ENCODE measurements around the gene COL16A1.
"Not testable (repeated sequence)": the region's sequence is repeated elsewhere in the genome, so short reads cannot be mapped to it uniquely, and the experiment has no call there.

COL16A1 gene

GRCh38 chr1:31732751-31733289 is 29.0 kb upstream of the COL16A1 start:
- DNase-seq (ENCODE audit: low spot score) = no peak

DNA sequence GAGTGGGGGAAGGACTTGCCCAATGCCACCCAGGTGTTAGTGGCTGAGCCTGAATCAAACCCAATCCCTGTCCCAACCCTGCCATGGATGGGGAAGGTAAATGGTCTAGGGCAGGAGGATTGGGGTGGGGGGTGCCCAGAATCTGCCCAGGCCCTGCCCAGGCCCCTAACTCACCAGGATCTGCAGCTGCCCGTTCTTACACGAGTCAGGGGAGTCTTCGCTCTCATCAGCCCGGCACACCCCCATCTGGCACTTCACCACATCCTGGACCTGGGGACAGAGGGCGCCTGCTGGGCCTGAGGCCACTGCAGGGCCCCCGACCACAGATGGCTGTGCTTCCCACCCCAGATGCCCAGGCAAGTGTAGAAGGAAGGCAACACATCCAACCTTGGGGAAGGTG is 28.5 kb upstream of the COL16A1 start:
- DNase-seq (ENCODE audit: low spot score) = no peak

DNA sequence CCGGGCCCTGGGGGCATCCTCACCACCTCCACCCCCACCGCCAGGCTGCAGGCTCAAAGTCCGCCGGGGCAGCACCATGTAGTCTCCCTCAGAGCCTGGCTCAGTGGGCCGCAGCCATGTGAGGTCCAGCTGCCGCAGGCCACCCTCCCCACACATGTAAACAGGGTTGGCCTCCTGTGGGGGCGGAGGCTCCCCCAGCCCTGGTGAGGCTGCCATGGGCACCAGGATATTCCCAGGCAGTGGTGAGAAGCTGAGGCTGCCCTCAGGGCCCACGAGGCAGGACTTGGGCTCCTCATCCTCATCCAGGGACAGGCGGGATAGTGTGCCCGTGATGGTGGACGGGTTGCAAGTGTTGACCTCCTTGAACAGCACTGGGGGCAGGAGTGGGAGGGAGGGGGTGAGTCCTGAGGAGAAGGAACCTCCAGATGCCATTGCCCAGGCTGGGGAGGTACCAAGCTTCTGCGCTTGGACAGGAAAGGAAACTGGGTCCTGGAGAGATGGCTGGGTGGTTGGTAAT is 27.3 kb upstream of the COL16A1 start:
- no peak for DNase-seq (ENCODE audit: low spot score)

DNA sequence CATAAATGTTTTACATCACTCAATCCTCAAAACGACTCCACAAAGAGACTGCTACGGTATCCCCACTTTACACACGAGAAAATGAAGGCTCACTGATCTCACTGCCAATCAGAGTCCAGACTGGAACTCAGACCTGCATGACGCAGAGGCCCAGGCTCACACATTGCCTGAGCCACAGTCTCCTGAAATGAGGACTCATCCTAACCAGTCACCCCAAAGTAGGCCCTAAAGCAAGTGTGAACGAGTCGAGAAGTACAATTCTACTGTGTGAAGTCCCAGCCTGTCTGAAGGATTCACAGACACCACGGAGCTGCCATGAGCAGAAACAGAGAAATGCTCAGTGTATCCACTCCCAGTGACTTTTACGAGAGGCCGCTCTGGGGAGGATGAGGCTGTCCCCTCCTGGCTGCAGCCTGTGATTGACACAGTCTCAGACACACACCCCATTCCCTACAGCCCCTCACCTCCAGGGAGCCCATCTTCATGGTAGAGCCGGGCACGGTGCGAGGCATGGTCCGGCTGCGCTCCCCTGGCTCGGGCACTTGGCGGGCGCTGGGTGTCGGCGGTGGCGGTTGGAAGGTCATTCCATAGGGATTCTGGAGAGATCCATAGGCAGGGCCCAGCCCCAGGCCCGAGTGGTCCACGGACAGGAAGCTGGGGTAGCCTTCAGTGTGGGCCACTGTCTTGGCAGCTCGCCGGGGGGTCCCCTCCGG is 26.7 kb upstream of the COL16A1 start:
- DNase-seq (ENCODE audit: low spot score) = no peak

GRCh38 chr1:31727849-31728248 is 24.0 kb upstream of the COL16A1 start:
- DNase-seq (ENCODE audit: low spot score) = no peak

GRCh38 chr1:31727195-31727594 is 23.4 kb upstream of the COL16A1 start:
- DNase-seq (ENCODE audit: low spot score) = no peak

- DNase-seq (ENCODE audit: low spot score) = no peak
Measured at GRCh38 chr1:31726715-31727114, 22.9 kb upstream of the COL16A1 start.

DNA sequence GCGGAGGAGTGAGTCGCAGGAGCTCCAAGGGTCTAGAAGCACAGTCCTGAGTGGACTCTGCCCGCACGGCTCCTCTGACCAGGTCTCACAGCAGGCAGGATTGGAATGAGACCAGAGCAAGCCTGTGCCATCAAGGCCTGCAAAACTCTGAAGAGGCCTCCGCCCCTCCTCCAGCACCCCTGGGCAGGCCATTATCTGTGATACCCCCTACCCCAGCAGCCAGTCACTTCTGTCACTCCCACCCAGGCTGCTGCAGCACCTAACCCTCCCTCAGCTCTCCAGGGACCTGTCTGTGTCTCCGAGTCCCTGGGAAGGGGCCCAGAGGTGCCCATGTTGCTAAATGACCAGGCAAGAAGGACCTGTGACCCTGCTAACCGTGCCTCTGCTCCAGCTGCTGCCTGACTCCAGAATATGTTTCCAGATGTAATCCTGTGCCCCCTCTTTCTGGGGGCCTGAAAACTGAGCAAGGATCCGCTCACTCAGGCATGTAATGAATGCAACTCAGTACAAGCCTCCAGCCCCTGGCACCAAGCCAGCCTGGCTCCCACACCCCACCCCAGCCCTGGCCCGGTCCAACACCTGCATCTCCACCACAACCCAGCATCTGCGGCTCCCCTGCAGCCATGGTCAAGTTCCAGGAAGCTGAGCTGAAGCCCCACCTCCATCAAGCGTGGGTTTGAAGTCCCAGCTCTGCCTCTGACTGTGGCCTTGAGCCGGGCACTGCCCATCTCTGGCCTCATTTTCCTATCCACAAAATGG is 22.1 kb upstream of the COL16A1 start:
- DNase-seq (ENCODE audit: low spot score) = no peak

DNA sequence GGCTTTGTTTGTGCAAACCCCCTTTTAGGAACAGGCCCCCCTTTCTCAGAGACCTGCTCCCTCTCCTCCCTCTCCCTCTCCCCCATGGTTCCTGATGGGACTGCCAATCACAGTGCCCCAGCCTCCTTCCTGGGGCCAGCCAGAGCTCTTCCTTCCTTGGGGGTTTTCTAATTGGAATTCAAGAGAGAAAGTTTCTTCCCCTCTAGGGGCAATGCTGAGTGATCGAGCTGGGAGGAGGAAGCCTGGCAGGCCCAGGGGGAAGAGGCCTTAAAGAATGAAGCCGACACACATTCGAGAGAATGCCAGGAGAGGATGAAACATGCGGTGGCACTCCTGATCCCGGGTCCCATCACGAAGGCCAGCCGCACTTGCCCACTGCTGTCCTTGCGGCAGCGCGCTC is 21.3 kb upstream of the COL16A1 start:
- DNase-seq (ENCODE audit: low spot score) = no peak

- peak; percentile 76 for DNase-seq (ENCODE audit: low spot score)
Measured at GRCh38 chr1:31723828-31724359, 20.1 kb upstream of the COL16A1 start.

- DNase-seq (ENCODE audit: low spot score) = no peak
Measured at GRCh38 chr1:31718327-31718897, 14.6 kb upstream of the COL16A1 start.

DNA sequence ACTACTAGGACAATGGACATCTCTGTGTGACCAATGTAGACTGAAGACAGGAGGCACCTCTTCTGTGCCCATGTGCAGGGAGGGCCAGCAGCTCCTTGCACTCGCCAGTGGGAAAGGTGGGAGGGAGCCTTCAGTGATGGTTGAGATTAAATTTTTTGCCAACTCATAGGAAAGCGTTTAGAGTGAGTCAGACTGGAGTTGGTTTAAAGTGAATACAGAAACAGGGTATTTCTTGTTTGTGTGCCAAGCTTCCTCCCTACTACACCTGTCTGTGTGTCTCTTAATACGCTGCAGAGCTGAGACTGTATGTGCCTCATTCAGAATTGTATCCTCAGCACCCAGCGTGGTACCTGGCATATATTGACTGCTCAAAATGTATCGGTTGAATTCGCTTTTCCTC is 13.5 kb upstream of the COL16A1 start:
- DNase-seq (ENCODE audit: low spot score) = peak; percentile 21

- no peak for DNase-seq (ENCODE audit: low spot score)
Measured at GRCh38 chr1:31715873-31716220, 12.0 kb upstream of the COL16A1 start.

GRCh38 chr1:31715087-31715872 is 11.5 kb upstream of the COL16A1 start:
- peak; percentile 81 for DNase-seq (ENCODE audit: low spot score)

DNA sequence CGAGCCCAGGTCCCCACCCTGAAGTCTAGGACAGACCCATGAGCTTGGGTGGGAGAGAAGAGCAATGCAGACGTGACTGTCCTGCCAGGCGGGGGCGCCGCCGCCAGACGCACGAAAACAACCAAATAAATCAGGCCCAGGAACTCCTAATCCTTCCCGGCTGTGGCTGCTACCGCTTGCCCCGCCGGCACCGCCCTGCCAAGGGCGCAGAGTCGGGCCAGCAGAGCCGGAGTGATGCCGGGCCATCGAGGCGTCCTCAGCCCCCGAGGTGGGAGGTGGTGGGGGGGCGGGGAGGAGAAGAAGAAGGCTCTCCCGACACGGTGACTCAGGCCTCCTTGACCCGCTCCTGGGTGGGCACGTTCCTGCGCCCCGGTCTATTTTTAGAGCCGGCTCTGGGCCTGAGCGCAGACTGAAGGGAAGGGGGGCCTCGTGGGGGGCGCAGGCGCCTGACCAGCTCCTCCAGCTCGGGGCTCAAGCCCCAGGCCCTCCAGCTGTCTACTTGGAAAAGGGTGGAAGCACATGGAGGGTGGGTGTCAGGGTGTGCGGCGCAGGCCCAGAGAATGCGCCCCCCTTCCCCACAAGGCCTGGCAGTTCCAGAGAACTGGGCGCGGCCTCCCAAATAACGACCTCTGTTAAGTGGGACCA is 10.7 kb upstream of the COL16A1 start:
- peak; percentile 34 for DNase-seq (ENCODE audit: low spot score)

DNA sequence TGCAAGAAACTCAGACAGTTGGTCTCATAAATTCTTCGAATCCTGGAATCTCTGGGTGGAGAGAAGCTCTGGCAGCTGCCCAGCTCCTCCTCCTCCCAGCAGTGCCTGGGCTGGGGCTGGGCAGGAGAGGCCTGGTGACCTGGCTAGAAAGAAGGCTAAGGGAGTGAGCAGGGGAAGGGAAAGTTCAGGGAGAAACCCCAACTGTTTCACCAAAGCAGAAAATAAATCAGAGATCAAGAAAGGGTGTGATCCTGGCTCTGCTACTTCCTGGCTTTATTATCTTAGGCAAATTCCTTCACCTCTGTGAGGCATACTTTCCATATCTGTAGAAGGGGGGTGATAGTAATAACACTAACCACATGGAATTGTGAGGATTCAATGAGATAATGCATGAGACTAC is 8.8 kb upstream of the COL16A1 start:
- DNase-seq (ENCODE audit: low spot score) = peak; percentile 74

- DNase-seq (ENCODE audit: low spot score) = no peak
Measured at GRCh38 chr1:31712068-31712467, 8.3 kb upstream of the COL16A1 start.

DNA sequence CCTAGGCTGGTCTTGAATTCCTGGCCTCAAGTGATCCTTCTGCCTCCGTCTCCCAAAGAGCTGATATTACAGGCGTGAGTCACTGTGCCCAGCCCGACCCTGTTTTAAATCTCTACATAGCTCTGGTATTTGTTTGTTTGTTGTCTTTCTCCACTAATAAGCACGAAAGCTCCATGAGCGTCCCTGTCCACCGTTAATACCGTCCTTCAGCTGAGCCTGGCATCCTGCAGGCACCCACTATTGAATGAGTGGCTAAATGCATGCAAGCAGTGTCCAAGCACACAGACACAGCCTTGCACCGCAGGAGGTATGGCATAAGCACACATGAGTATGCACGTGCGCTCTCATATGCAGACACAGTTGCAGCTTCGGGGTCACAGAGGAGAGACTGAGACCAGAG is 4.5 kb upstream of the COL16A1 start:
- no peak for DNase-seq (ENCODE audit: low spot score)

GRCh38 chr1:31707711-31708110 is 3.9 kb upstream of the COL16A1 start:
- peak; percentile 36 for DNase-seq (ENCODE audit: low spot score)

- not testable (repeated sequence) for DNase-seq (ENCODE audit: low spot score)
Measured at GRCh38 chr1:31707059-31707600, 3.3 kb upstream of the COL16A1 start.

Measured in kidney tubule cell (primary cell).